ENCODE measurements around the gene EYA4.

GRCh38 chr6:133467231-133467981 is 226.2 kb downstream of the EYA4 start:
- TF ChIP-seq CTCF (IDR thresholded peaks at IDR 0.05; ENCODE audit: insufficient read depth, low read length, poor library complexity, severe bottlenecking) (no peak), EZH2phosphoT487 (conservative IDR thresholded peaks at IDR 0.05; ENCODE audit: low read length) (no peak)

Measured in SU-DHL-6 (cell line).